Tibial nerve (tissue), 4 donors: ENCODE measurements around the gene MYH6. TPM values are rescaled to one million over a fixed set of nuclear protein-coding genes. Genes with fewer than 3 reads are reported as not detected.

Source experiments
- DNase-seq, 2 donors: peaks; one replicate each; pipeline ENCODE4 v3.0.0-alpha.2; 2019; ENCODE audit warnings: low spot score in 2 of 2
- H3K27ac ChIP-seq, 4 donors: fragments of 200-600 bp; sonication (generic) in 3 of 4; one replicate each; pipeline ENCODE4 v1.5.1; 2017 to 2019; ENCODE audit warnings: mild to moderate bottlenecking in 1 of 4
- H3K27me3 ChIP-seq, 2 donors: fragments of 200-600 bp; sonication (generic) in 1 of 2; one replicate each; pipeline versions ENCODE4 v1.5.1 to v1.6.0; 2017 to 2019
- H3K36me3 ChIP-seq, 3 donors: fragments of 200-600 bp; sonication (generic); one replicate each; pipeline ENCODE4 v1.5.1; 2018 to 2019
- H3K4me1 ChIP-seq, 4 donors: fragments of 200-600 bp; sonication (generic) in 3 of 4; one replicate each; pipeline ENCODE4 v1.5.1; 2017 to 2019
- H3K4me3 ChIP-seq, 4 donors: fragments of 200-600 bp; sonication (generic) in 3 of 4; one replicate each; pipeline ENCODE4 v1.5.1; 2017 to 2019; ENCODE audit warnings: mild to moderate bottlenecking in 1 of 4, moderate library complexity in 1 of 4
- H3K9me3 ChIP-seq, 4 donors: fragments of 200-600 bp; sonication (generic) in 3 of 4; one replicate each; pipeline ENCODE4 v1.5.1; 2017 to 2019
- CTCF ChIP-seq, 5 experiments: fragments of 200-600 bp in 3 of 5; fragments of 450-650 bp in 2 of 5; sonication (generic) in 3 of 5; IDR thresholded peaks; one replicate each; pipeline ENCODE4 v1.5.1; 2016 to 2019; ENCODE audit warnings: antibody characterized with exemption in 5 of 5, mild to moderate bottlenecking in 3 of 5, moderate library complexity in 2 of 5
- EP300 ChIP-seq, 2 donors: sonication (generic); formaldehyde crosslinking; IDR thresholded peaks; one replicate each; pipeline ENCODE4 v1.6.1; 2017; ENCODE audit warnings: antibody characterized with exemption in 2 of 2, mild to moderate bottlenecking in 1 of 2
- POLR2A ChIP-seq, 2 donors: fragments of 450-650 bp; IDR thresholded peaks; one replicate each; pipeline ENCODE4 v1.6.1; 2017; ENCODE audit warnings: antibody characterized with exemption in 2 of 2, mild to moderate bottlenecking in 2 of 2, moderate library complexity in 2 of 2
- WGBS, 2 donors: methylation state at CpG; one replicate each; pipeline ENCODE4 v1.1.5; 2018; 5-methylcytosine and 5-hydroxymethylcytosine counted together
- total RNA-seq, 4 donors: library from RNA; depleted of rRNA; stranded (reverse); fragments of >200 nt; gene quantifications; one replicate each; pipeline ENCODE4 v1.1.0, GENCODE V29; 2016

MYH6 gene
- total RNA-seq, 4 donors from 2014 or later: 0.30 TPM; not detected in 3

- no peak for DNase-seq
- no peaks in the 10 kb centered on the region for H3K36me3 ChIP-seq
- H3K9me3 ChIP-seq: no peaks in the 10 kb centered on the region
- no peaks in the 10 kb centered on the region for H3K27me3 ChIP-seq
- H3K4me1 ChIP-seq: peaks cover 0 to 62% (median 6%) of the 10 kb centered on the region in 4 donors
- TF ChIP-seq EP300 (IDR thresholded peaks at IDR 0.05) (peak in 1 of 2 donors; percentile 49), CTCF (IDR thresholded peaks at IDR 0.05) (peak; percentile 85 to 93 (median 88)), POLR2A (IDR thresholded peaks at IDR 0.05) (no peak)
- H3K4me3 ChIP-seq: no peak overlapping the region
- 41 to 48% methylated on average over 12 of the region's 12 CpGs for WGBS, 2 donors
- peak overlapping the region in 2 of 4 donors; percentile 83 to 90 for H3K27ac ChIP-seq
Measured at GRCh38 chr14:23379366-23380196, 28.5 kb downstream of the MYH6 start.

DNA sequence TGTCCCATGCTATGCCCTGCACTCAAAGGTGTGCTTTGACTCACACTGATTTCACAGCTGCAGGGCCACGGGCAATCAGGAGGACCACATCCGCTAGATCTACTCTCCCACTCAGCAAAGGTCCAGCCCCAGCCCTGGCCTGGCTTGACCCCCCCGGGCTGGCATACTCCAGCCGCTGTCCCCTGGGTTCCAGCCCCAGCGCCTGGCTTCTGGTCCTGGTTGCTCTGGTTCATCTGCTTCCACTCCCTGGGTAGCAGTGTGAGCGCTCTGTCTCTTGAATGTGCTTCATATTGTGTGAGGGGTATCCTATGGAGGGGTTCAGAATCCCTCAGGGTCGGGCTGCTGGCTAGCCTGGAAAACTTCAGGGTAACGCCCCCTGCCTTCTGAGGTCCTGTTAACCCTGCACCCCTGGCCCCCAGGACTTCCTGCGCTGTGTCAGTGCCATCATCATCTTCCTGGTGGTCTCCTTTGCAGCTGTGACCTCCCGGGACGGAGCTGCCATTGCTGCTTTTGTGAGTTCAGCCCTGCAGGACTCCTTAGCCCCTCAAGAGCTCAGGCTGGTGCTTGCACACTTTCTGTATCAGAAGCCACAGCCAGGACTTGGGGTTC, 29.4 kb downstream of the MYH6 start:
- no peaks in the 10 kb centered on the region for H3K9me3 ChIP-seq
- 47 to 60% methylated on average over 11 of the region's 11 CpGs for WGBS, 2 donors
- peak overlapping the region in 3 of 4 donors; percentile 66 to 90 (median 83) for H3K27ac ChIP-seq
- DNase-seq: no peak
- peaks cover 0 to 62% (median 6%) of the 10 kb centered on the region in 4 donors for H3K4me1 ChIP-seq
- no peaks in the 10 kb centered on the region for H3K27me3 ChIP-seq
- peak overlapping the region in 3 of 4 donors; percentile 11 to 45 (median 13) for H3K4me3 ChIP-seq
- H3K36me3 ChIP-seq: no peaks in the 10 kb centered on the region
- TF ChIP-seq CTCF (IDR thresholded peaks at IDR 0.05) (no peak), POLR2A (IDR thresholded peaks at IDR 0.05) (no peak), EP300 (IDR thresholded peaks at IDR 0.05) (no peak)

DNA sequence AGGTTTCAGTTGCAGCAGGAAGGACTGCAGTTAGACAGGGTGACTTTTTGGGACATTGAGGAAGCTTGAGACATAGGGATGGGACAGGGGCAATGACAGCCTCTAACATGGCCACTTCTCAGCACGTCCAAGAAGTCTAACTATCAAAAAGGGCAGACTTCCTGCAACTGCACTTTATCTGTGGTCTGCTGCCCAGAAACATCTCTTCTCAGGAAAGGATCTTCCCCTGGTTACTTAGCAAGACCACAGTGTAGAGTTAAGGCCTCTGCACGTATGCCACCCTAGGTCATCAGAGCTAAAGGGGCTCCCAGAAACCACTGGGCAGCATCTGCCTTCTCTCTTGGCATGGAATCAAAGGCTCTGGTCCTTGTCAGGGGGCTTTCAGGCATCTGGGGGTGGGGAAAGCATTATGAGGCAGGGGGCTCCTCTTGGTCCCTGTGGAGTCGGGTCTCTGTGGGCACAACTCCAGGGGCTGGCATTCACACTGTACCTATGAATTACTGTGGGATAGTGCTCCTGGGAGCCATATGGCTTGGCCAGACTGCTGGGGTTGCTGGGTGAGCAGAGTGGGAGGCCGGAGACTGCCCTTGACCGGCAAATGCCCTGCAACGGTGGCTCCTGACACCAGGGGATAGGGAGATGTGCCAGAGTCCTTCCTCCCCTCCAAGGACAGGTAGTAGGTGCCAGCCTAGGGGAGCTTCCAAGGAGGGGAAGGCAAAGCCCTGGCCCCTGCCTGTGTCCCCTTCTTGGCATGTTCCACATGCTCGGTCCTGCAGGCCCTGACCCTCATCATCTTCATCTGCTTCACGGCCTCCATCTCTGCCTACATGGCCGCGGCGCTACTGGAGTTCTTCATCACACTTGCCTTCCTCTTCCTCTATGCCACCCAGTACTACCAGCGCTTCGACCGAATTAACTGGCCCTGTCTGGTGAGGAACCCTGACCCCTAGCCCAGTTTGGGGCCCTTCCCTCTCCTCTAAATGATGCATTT, 30.2 kb downstream of the MYH6 start:
- Histone ChIP-seq H3K4me3 (peak overlapping the region; percentile 11 to 45 (median 20)), H3K36me3 (no peaks in the 10 kb centered on the region), H3K4me1 (peaks cover 0 to 70% (median 6%) of the 10 kb centered on the region in 4 donors), H3K27me3 (no peaks in the 10 kb centered on the region), H3K9me3 (no peaks in the 10 kb centered on the region), H3K27ac (peak overlapping the region; percentile 58 to 90 (median 74))
- DNase-seq: no peak
- TF ChIP-seq CTCF (IDR thresholded peaks at IDR 0.05) (no peak), EP300 (IDR thresholded peaks at IDR 0.05) (no peak), POLR2A (IDR thresholded peaks at IDR 0.05) (no peak)
- 52 to 63% methylated on average over 14 of the region's 14 CpGs for WGBS, 2 donors

GRCh38 chr14:23377198-23377550, 30.9 kb downstream of the MYH6 start:
- peak overlapping the region; percentile 4 to 45 (median 20) for H3K4me3 ChIP-seq
- H3K27ac ChIP-seq: peak overlapping the region; percentile 58 to 90 (median 74)
- H3K4me1 ChIP-seq: peaks cover 0 to 77% (median 6%) of the 10 kb centered on the region in 4 donors

More at GRCh38 chr14:23377198-23377550, 30.9 kb downstream of the MYH6 start:
- no peaks in the 10 kb centered on the region for H3K9me3 ChIP-seq
- WGBS, 2 donors: 22 to 32% methylated on average over 11 of the region's 11 CpGs
- no peak for DNase-seq
- no peaks in the 10 kb centered on the region for H3K27me3 ChIP-seq
- no peaks in the 10 kb centered on the region for H3K36me3 ChIP-seq
- TF ChIP-seq EP300 (IDR thresholded peaks at IDR 0.05) (no peak), POLR2A (IDR thresholded peaks at IDR 0.05) (no peak), CTCF (IDR thresholded peaks at IDR 0.05) (no peak)
